Measurements from ENCODE around the gene TSPAN3.

The TSPAN3 gene

GRCh38 chr15:77032647-77033416, 38.1 kb downstream of the TSPAN3 start:
- no peak for FAIRE-seq

- FAIRE-seq: no peak
Measured at GRCh38 chr15:77032052-77032646, 38.8 kb downstream of the TSPAN3 start.

- FAIRE-seq: no peak
Measured at GRCh38 chr15:77031376-77032050, 39.4 kb downstream of the TSPAN3 start.

GRCh38 chr15:77030928-77031375, 40.0 kb downstream of the TSPAN3 start:
- no peak for FAIRE-seq

- no peak for FAIRE-seq
Measured at GRCh38 chr15:77030048-77030927, 40.6 kb downstream of the TSPAN3 start.

GRCh38 chr15:77029166-77030047, 41.5 kb downstream of the TSPAN3 start:
- FAIRE-seq: no peak

GRCh38 chr15:77028451-77029165, 42.3 kb downstream of the TSPAN3 start:
- FAIRE-seq: no peak

GRCh38 chr15:77027697-77028450, 43.0 kb downstream of the TSPAN3 start:
- FAIRE-seq: no peak

- FAIRE-seq: no peak
Measured at GRCh38 chr15:77027111-77027696, 43.7 kb downstream of the TSPAN3 start.

- FAIRE-seq: no peak
Measured at GRCh38 chr15:77026501-77027110, 44.3 kb downstream of the TSPAN3 start.

GRCh38 chr15:77025941-77026411, 44.9 kb downstream of the TSPAN3 start:
- no peak for FAIRE-seq

- no peak for FAIRE-seq
Measured at GRCh38 chr15:77025083-77025901, 45.6 kb downstream of the TSPAN3 start.

GRCh38 chr15:77024273-77025082, 46.4 kb downstream of the TSPAN3 start:
- no peak for FAIRE-seq

GRCh38 chr15:77023576-77024272, 47.2 kb downstream of the TSPAN3 start:
- no peak for FAIRE-seq

GRCh38 chr15:77022646-77023575, 48.0 kb downstream of the TSPAN3 start:
- no peak for FAIRE-seq

Data from TTC549 (cell line).